PC-9 (cell line): Measurements from ENCODE around the gene USP2. TPM values are rescaled to one million over a fixed set of nuclear protein-coding genes. Genes with fewer than 3 reads are reported as not detected.

Source experiments
- BruUV-seq: library from RNA; stranded (reverse); fragments of 400-500 nt; replicated peaks from 2 replicates; lab custom pipeline; 2021; lab: Mats Ljungman, UMichigan
- CTCF ChIA-PET: fragments of 300-600 bp; sonication (Branson Sonifier 250); formaldehyde crosslinking; loops from one replicate; lab custom pipeline; 2022; ENCODE audit warnings: antibody characterized with exemption; lab: Charles Lee
- POLR2A ChIA-PET: fragments of 300-600 bp; sonication (Branson Sonifier 250); formaldehyde crosslinking; loops from one replicate; lab custom pipeline; 2022; ENCODE audit warnings: antibody characterized with exemption; ENCODE audit not compliant: unreplicated experiment; lab: Charles Lee
- DNase-seq, 2 experiments: peaks; one replicate each; pipeline versions ENCODE4 v3.0.0 to v3.0.0-alpha.2; 2015 to 2022; ENCODE audit warnings: mixed read lengths in 1 of 2
- H2AFZ ChIP-seq: fragments of 200-600 bp; sonication (generic); 2 replicates; pipeline ENCODE4 v1.8.1; 2017; ENCODE audit warnings: antibody characterized with exemption
- H3F3A ChIP-seq: fragments of 200-600 bp; sonication (generic); 2 replicates; pipeline ENCODE4 v1.8.1; 2017; ENCODE audit warnings: antibody characterized with exemption, mild to moderate bottlenecking, low read depth; ENCODE audit not compliant: insufficient read depth
- H3K27ac ChIP-seq: fragments of 200-600 bp; sonication (generic); 2 replicates; pipeline ENCODE4 v1.6.1; 2016; ENCODE audit warnings: mixed run types
- H3K27me3 ChIP-seq: fragments of 200-600 bp; sonication (generic); 2 replicates; pipeline ENCODE4 v1.6.1; 2016; ENCODE audit warnings: low read depth, mixed run types; ENCODE audit not compliant: insufficient read depth
- H3K36me3 ChIP-seq: fragments of 200-600 bp; sonication (generic); 2 replicates; pipeline ENCODE4 v1.6.1; 2016; ENCODE audit warnings: low read depth, mixed run types
- H3K4me1 ChIP-seq: fragments of 200-600 bp; sonication (generic); replicated peaks from 2 replicates; pipeline ENCODE4 v1.6.1; 2016; ENCODE audit warnings: mixed run types; ENCODE audit not compliant: insufficient read depth
- H3K4me2 ChIP-seq: fragments of 200-600 bp; sonication (generic); 2 replicates; pipeline ENCODE4 v1.6.1; 2017; ENCODE audit warnings: mixed run types
- H3K4me3 ChIP-seq: fragments of 200-600 bp; sonication (generic); 2 replicates; pipeline ENCODE4 v1.6.1; 2016; ENCODE audit warnings: mixed run types
- H3K79me2 ChIP-seq: fragments of 200-600 bp; sonication (generic); 2 replicates; pipeline ENCODE4 v1.6.1; 2017; ENCODE audit warnings: low read depth, mixed run types
- H3K9me2 ChIP-seq: fragments of 200-600 bp; sonication (generic); 2 replicates; pipeline ENCODE4 v1.8.1; 2017; ENCODE audit warnings: mild to moderate bottlenecking; ENCODE audit not compliant: insufficient read depth
- H3K9me3 ChIP-seq: fragments of 200-600 bp; sonication (generic); 2 replicates; pipeline ENCODE4 v1.8.1; 2016; ENCODE audit warnings: low read depth; ENCODE audit not compliant: insufficient read depth
- H4K20me1 ChIP-seq: fragments of 200-600 bp; sonication (generic); 2 replicates; pipeline ENCODE4 v1.8.1; 2017; ENCODE audit not compliant: insufficient read depth
- EZH2 ChIP-seq: fragments of 200-600 bp; sonication (generic); IDR thresholded peaks from 2 replicates; pipeline ENCODE4 v1.8.0; 2017; ENCODE audit warnings: antibody characterized with exemption, low read depth
- intact Hi-C: fragments of 100-400 bp; cut with micrococcal nuclease; formaldehyde crosslinking; loops from one replicate; pipeline ENCODE4 v1.10.0; 2022; ENCODE audit not compliant: unreplicated experiment
- total RNA-seq: library from RNA; stranded (reverse); gene quantifications from 2 replicates; pipeline ENCODE4 v1.2.3, GENCODE V29; 2021
- TF ChIP-seq, protein P1 (sequence below): fragments of 200-600 bp; sonication (generic); conservative IDR thresholded peaks from 2 replicates; pipeline ENCODE4 v1.6.1; 2017; ENCODE audit warnings: mixed run types, antibody characterized with exemption, mild to moderate bottlenecking, moderate library complexity

USP2 gene
- total RNA-seq, 1 experiment from 2014 or later: 2.1 TPM

DNA sequence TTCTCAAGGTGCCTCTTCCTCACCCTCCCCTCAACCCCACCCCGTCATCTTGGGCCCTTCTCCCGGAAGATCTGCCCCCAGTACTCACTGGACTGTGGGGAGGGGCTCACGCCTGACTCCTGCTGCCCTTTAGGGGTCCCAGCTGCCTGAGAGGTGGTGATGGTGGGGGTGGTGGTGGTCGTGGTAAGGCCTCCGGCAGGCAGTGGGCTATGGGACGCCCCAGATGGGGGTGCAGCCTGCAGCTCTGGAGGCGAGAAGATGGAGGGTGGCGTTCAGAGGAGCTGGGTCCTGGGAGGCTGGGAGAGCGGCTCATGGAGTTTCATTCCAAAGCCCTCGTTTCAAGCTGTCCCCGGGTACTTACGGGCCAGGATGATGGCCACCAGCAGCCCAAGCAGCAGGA lies 35.8 kb downstream of the USP2 start:
- no peak overlapping the region for H2AFZ ChIP-seq
- TF ChIP-seq EZH2: no peak
- TF ChIP-seq, protein P1, sequence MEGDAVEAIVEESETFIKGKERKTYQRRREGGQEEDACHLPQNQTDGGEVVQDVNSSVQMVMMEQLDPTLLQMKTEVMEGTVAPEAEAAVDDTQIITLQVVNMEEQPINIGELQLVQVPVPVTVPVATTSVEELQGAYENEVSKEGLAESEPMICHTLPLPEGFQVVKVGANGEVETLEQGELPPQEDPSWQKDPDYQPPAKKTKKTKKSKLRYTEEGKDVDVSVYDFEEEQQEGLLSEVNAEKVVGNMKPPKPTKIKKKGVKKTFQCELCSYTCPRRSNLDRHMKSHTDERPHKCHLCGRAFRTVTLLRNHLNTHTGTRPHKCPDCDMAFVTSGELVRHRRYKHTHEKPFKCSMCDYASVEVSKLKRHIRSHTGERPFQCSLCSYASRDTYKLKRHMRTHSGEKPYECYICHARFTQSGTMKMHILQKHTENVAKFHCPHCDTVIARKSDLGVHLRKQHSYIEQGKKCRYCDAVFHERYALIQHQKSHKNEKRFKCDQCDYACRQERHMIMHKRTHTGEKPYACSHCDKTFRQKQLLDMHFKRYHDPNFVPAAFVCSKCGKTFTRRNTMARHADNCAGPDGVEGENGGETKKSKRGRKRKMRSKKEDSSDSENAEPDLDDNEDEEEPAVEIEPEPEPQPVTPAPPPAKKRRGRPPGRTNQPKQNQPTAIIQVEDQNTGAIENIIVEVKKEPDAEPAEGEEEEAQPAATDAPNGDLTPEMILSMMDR: no peak
- no peak overlapping the region for H3K27ac ChIP-seq
- no peak overlapping the region for H3K4me2 ChIP-seq
- no peaks in the 10 kb centered on the region for H3K9me2 ChIP-seq
- H4K20me1 ChIP-seq: no peaks in the 10 kb centered on the region
- intact Hi-C loops: no loop called here
- no TSS peak for BruUV-seq
- no peak overlapping the region for H3K4me3 ChIP-seq
- ChIA-PET CTCF (no interaction called here), POLR2A (no interaction called here)
- H3K27me3 ChIP-seq: peaks cover 47% of the 10 kb centered on the region
- DNase-seq: no peak
- H3K79me2 ChIP-seq: no peaks in the 10 kb centered on the region
- H3K9me3 ChIP-seq: no peaks in the 10 kb centered on the region
- H3K36me3 ChIP-seq: no peaks in the 10 kb centered on the region
- no peaks in the 10 kb centered on the region for H3K4me1 ChIP-seq
- H3F3A ChIP-seq: 0 out of 2 replicates have a peak, but pooled peaks cover under 1% of the 10 kb centered on the region

DNA sequence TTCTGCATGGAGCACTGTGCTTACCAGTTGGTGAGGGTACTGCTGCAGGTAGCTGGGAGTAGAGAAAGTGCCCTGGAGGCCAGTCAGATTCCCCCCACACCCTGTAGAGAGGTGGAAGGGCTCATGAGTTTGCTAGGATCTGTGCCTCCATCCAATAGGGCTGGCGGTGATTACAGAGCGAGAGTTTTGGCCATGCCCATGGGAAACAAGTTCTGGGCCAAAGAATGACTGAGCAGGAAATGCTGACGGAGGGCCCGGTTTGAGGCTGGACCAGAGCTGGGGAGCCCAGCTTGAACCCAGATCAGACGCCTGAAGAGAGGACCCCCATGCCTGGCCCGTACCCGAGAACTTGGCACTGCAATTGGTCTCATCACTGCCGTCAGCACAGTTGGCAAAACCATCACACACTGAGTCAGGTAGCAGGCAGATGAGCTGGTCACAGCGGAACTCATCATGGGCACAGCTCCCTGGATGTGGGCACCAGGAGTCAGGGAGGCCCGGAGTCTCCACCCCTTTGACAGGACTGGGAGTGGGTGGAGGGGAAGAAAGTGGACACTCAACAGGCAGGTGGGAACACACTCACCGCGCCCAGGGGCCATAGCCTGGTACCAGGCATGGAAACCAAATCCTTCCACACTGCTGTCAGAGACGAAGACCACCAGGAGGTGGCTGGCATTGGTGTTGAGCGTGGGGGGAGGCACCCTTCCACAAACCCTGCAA lies 37.0 kb downstream of the USP2 start:
- BruUV-seq: no TSS peak
- Histone ChIP-seq H4K20me1 (no peaks in the 10 kb centered on the region), H3K27ac (no peak overlapping the region), H3K9me3 (no peaks in the 10 kb centered on the region), H3K4me2 (no peak overlapping the region), H2AFZ (no peak overlapping the region), H3K4me1 (no peaks in the 10 kb centered on the region), H3K36me3 (no peaks in the 10 kb centered on the region), H3K79me2 (no peaks in the 10 kb centered on the region), H3K27me3 (peaks cover 44% of the 10 kb centered on the region), H3K4me3 (no peak overlapping the region), H3F3A (no peaks in the 10 kb centered on the region), H3K9me2 (no peaks in the 10 kb centered on the region)
- POLR2A ChIA-PET: no interaction called here
- no peak for TF ChIP-seq EZH2
- TF ChIP-seq, protein P1: no peak
- DNase-seq: no peak
- CTCF ChIA-PET: no interaction called here
- intact Hi-C loops: no loop called here

DNA sequence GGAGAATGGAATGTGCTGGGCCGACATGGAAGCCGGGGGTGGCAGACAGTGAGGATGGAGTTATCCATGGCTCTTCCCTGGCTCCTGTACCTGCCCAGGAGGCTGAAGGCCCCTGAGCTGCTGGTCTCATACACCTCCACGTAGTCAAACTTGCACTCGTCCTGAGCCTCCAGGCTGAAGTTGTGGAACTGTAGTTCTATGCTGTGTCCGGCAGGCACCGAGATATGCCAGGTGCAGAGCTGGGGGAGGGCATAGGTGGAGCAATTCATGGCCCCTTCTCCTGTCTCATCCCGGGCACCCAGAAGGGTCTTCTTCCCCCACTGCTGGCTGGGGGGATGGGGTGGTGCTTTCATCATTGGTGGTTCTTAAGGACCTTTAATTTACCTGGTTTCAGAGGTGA lies 37.8 kb downstream of the USP2 start:
- Histone ChIP-seq H3K79me2 (no peaks in the 10 kb centered on the region), H3K4me3 (no peak overlapping the region), H2AFZ (no peak overlapping the region), H4K20me1 (no peaks in the 10 kb centered on the region), H3K36me3 (no peaks in the 10 kb centered on the region), H3K4me2 (no peak overlapping the region), H3K27ac (no peak overlapping the region), H3K27me3 (peaks cover 44% of the 10 kb centered on the region), H3K9me3 (no peaks in the 10 kb centered on the region), H3F3A (peaks cover 6% of the 10 kb centered on the region; the same call in 1 of the 2 replicates), H3K9me2 (no peaks in the 10 kb centered on the region), H3K4me1 (no peaks in the 10 kb centered on the region)
- ChIA-PET POLR2A (no interaction called here), CTCF (interaction anchor here (0.5 kb wide), 1 partner anchor 12 kb away, joined by 3 read pairs; no protein-coding TSS in a partner anchor)
- no peak for TF ChIP-seq EZH2
- TF ChIP-seq, protein P1: no peak
- DNase-seq: no peak
- intact Hi-C loops: no loop called here
- no TSS peak for BruUV-seq
